Measurements from ENCODE around the gene GLCE. TPM values are rescaled to one million over a fixed set of nuclear protein-coding genes. Genes with fewer than 3 reads are reported as not detected.

GLCE gene
- total and polyA plus RNA-seq, 5 experiments from 2014 or later = 5.2 to 8.3 (median 5.8) TPM

DNA sequence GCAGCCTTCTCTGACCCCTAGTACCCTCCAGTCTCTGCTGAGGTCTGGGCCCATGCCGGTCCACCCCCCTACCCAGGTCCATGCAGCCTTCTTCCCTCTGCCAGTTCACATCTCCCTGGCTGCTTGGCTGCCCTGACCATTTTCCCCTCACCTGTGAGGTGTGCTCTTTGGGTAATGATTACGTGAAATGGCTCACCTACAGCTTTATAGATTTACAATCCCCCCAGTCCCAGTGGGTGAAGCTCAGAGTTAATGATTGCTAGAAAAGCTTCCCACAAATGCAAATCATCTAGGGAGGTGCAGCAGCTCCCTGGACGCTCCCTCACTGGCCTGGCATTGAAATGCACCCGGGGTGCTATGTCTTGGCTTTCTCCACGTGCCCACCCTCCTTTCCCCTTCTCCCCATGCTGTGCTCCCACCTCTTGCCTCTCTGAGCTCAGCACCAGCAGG is 157.0 kb downstream of the GLCE start:
- H3K36me3 Mint-ChIP-seq = no peaks in the 10 kb centered on the region
- POLR2A ChIA-PET = no interaction called here
- H3K27me3 Mint-ChIP-seq = peaks cover 2 to 32% (median 5%) of the 10 kb centered on the region in 5 donors
- peaks cover 0 to 3% (median 0%) of the 10 kb centered on the region in 4 donors for H3K4me1 Mint-ChIP-seq
- no peak overlapping the region for H3K27ac Mint-ChIP-seq
- DNase-seq = no peak
- ATAC-seq = no peak
- no peaks in the 10 kb centered on the region for H3K9me3 Mint-ChIP-seq
- H3K4me3 Mint-ChIP-seq = no peak overlapping the region

DNA sequence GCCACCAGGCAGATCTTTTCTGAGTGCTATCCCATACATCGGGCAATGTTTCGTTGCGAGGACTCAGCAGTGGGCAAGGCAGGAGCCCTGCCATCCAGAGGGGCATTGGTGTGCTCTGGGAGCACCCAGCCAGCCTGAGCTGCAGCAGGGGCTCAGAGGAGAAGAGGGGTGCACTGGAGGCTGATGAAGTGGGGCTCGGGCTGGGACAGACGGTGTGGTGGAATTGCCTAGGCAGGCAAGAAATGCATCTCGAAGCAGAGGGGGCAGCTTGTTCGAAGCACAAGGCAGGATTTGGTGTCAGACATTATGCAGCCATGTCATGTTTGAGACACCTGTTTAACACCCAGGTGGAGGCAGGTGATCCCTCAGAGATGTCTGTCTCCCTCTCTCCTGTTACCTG is 157.6 kb downstream of the GLCE start:
- H3K36me3 Mint-ChIP-seq = no peaks in the 10 kb centered on the region
- DNase-seq (no peak), ATAC-seq (no peak)
- H3K4me3 Mint-ChIP-seq = no peak overlapping the region
- H3K4me1 Mint-ChIP-seq = peaks cover 0 to 3% (median 0%) of the 10 kb centered on the region in 4 donors
- H3K27me3 Mint-ChIP-seq = peaks cover 2 to 32% (median 5%) of the 10 kb centered on the region in 5 donors
- H3K9me3 Mint-ChIP-seq = no peaks in the 10 kb centered on the region
- POLR2A ChIA-PET = no interaction called here
- no peak overlapping the region for H3K27ac Mint-ChIP-seq

DNA sequence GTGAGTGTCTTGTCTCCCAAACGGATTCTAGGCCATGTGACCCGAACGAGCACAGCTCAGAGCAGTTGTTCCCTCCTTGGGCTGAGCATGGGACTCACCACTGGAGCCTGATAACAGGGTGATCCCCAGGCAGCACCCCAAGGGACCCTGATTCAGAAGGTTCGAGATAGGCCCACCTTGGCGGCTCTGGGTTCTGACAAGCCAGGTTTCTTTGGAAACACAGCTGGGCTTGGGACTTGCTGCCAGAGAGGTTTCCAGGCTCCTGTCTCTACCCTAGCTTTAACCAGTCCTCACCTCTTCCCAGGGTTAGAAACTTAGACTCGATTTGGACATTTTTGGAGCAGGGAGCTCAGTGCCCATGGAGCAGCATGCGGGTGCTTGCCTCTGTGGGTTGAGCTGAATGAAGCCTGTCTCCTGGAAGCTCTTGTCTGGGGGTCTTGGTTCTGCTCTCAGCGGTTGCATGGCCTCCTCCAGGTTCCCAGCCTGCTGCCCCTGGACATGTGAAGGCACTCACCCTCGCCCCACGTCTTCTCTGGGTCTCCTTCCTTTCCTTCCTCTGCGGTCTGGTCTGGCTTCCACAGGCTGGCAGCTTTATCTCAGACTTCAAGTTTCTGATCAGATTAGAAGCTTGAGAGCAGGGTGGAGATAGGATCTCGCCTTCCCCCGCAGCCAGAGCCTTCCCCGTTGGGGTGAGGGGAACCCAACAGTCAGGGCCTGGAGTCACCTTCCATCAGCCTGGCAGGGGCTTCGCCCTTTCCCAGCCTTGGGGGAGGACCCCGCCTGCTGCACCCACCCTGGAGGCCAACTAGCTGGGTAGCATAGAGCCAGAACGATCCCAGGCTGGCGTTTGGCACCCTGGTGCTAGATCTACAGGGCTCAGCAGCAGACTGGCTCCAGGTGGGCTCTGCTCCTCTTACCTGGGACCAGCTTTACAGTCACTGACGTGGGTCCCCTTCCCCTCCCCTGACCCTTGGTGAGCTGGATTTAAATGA is 159.2 kb downstream of the GLCE start:
- peaks cover 2 to 32% (median 7%) of the 10 kb centered on the region in 5 donors for H3K27me3 Mint-ChIP-seq
- POLR2A ChIA-PET = no interaction called here
- H3K27ac Mint-ChIP-seq = no peak overlapping the region
- no peaks in the 10 kb centered on the region for H3K36me3 Mint-ChIP-seq
- no peaks in the 10 kb centered on the region for H3K9me3 Mint-ChIP-seq
- H3K4me1 Mint-ChIP-seq = no peaks in the 10 kb centered on the region
- no peak for ATAC-seq
- no peak overlapping the region for H3K4me3 Mint-ChIP-seq
- DNase-seq = no peak

DNA sequence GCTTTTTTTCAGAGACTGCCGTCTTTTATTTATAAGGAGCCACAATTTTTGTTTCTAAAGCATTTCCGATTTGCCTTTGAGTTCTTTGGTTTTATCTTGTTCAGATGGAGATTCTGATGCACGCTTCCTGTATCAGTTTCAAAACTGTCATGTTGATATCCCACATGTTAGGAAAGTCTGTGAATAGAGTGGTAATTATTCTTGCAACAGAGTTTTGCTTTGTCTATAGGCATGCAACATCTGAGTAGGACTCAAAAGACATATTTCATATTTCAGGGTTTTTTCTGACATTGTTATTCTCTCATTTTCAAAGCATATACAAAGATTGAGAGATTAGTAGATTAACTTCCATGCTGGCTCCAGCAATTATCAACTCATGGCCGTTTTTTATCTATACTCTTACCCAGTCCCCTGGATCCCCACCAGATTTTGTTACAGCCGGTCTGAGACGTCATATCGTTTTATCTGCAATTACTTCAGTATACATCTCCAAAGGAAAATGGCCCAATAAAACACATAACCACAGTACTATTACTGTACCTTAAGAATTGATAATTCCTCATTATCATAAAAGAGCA is 160.6 kb downstream of the GLCE start:
- Mint-ChIP-seq H3K36me3 (no peaks in the 10 kb centered on the region), H3K4me3 (no peak overlapping the region), H3K4me1 (peaks cover 0 to 3% (median 0%) of the 10 kb centered on the region in 4 donors), H3K27ac (no peak overlapping the region), H3K9me3 (no peaks in the 10 kb centered on the region), H3K27me3 (peaks cover 2 to 35% (median 4%) of the 10 kb centered on the region in 5 donors)
- POLR2A ChIA-PET = no interaction called here
- ATAC-seq = no peak
- no peak for DNase-seq

Other genes with a start within 250 kb of the GLCE start
- gene SPESP1, start 230.1 kb upstream of the GLCE start, total RNA-seq = under 1 TPM; 0.60 to 0.69 TPM
- under 1 TPM; 0.36 to 0.94 (median 0.80) TPM for gene SPESP1, start 230.1 kb upstream of the GLCE start, polyA plus RNA-seq
- gene NOX5, start 145.9 kb upstream of the GLCE start, total RNA-seq = under 1 TPM; 0.05 TPM
- not detected for gene NOX5, start 145.9 kb upstream of the GLCE start, polyA plus RNA-seq
- not detected for gene PAQR5, start 138.3 kb downstream of the GLCE start, total RNA-seq
- not detected for gene PAQR5, start 138.3 kb downstream of the GLCE start, polyA plus RNA-seq